NK-92 treated with Interleukin-12 subunit alpha and Interleukin-12 subunit beta, amount 100 ng/mL, for 24 hours (cell line): ENCODE measurements around the gene CYB561D2.

ENCODE experiments used
- DNase-seq: peaks from one replicate; lab custom pipeline; 2025; lab: John Stamatoyannopoulos, UW

CYB561D2 gene

DNA sequence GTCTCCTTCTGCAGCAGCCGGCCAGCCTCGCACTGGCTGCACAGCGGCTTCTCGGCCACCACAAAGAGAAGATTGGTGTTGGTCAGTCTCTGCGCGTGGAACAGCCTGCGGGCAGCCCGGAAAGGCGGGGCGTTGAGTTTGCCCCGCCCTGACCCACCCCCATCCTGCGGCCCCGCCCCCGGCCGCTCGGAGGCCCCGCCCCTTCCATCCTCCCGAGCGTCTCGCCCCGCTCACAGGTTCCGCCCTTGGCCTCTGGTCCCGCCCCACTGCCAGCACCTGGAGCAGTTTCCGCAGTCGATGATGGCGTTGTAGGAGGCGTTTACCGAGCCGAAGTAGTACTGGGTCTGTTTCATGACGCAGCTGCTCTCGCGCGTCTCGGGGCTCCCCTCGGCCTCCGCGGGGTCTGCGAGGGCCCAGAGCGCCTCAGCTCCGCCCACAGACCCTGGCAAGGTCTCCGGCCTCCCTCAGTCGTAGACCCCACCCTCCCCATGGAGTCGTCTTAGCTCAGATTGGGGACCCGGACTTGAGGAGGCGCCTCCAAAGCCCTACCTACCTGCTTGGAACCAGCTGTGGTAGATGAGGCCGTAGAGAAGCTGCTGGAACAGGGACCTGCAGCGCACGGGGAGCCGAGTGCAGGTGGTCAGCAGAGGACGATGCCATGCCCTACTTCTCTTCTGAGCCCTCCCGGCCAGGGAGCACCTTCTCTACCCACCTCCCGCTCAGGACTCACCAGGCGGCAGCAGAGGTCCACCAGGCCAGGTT, 14.6 kb downstream of the CYB561D2 start:
- no peak for DNase-seq

- DNase-seq = no peak
These were observed 15.2 kb downstream of the CYB561D2 start for GRCh38 chr3:50365842-50366220.

DNA sequence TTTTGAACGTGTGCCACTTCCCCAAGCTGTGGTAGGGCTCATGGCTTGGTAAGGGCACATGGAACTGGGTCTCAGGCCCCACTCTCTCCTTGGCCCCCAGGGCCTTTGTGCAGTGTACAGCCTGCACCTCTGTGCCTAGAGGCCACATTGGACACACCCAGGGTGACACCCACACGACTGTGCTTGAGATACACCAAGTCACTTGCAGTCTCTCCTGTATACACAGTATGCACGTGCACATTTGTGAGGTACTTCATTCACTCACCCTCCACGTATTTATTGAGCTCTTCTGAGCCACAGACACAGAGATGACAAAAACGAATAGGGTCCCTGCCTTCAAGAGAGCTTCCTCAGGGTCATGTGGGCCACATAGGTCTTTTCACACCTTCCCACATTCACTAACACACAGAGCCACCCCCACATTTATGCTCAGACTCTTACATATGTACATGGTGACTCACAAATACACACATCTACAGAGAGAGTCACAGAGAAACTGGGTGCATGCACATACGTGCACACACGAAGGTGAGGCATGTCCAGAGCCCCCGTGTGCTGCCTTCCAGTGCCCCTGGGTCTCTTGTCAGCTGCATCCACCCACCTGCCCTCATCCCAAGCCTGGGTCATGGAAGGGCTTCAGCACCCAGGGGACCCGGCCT, 18.5 kb downstream of the CYB561D2 start:
- no peak for DNase-seq

- DNase-seq = no peak
These were observed 19.9 kb downstream of the CYB561D2 start for GRCh38 chr3:50370594-50370993.

DNA sequence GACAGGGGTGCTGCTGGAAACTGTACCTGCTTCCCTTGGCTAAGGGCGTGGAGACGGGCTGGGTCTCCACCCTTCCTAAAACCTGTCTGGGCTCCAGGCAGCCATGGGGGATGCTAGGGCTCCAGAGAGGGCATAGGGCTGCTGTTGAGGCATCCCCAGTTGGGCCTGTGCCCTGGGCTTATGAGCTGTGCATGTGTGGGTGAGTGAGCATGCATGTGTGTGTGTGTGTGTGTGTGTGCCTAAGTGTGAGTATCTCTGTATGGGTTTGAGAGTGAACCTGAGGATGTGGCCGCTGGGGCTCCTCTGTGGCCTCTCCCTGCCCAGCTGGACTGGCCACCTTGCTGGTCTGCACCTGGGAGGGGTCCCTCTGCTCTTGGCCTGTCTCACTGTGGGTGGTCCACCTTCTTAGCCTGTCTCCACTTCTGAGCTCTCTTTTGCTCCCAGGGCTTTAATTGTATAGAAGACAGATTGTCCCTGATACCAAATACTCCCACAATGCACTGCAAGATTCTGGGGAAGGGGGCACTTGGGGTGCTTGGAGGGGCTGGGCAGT, 20.5 kb downstream of the CYB561D2 start:
- DNase-seq = no peak

DNA sequence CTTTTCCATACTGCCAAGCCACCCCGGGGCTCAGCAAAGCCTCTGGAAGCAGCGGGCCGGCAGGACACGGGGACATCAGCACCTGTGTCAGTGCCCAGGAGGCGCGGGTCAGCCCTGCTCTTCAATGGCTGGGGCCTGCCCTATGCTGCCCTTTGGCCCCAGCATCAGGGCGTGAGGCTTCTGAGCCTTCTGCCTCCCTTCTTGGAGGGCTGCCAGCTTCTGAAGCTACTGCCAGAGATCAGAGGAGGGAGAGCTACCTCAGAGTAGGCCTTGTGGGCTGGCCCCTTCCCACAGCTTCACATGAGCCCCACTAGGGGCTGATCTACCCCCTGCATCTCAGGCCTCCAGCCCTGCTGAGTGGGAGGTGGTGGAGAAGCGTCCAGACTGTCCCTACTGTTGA, 21.7 kb downstream of the CYB561D2 start:
- no peak for DNase-seq

DNA sequence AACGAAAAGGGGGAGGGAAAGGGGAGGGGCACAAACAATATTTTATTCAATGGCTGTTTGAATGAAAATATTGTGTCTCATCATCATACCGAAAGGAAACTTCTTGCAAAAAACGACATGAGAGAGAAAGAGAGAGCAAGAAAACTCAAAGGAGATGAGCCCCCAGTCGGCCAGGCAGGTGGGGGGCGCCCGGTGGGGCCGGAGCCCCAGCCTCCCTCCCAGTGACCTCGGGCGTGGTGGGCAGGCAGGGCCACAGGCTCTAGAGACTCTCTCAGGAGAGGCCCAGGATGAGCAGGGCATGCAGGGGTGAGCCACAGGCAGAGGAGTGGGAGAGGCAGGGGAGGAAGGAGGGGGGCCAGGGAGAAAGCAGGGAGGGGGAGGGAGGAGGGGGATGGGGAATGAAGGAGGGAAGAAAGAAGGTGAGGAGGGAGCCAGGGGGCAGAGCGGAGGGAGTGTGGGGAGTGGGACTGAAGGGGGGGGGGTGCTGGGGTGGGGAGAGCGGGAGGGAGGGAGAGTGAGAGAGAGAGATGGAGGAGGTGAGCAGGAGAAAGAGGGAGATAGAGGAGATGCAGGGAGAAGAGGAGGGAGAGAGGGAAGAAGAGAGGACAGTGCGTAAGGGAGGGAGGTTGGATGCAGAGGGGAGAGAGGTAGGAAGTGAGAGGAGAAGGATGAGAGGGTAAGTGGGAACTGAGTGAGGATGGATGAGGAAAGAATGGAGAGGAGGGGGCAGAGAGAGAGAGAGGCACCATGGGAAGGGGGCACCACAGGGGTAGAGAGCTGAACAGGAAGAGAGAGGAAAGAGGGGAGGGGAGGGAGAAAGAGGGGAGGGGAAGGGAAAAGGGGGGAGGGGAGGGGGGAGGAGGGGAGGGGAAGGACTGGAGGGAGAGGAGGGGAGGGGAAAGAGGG, 22.7 kb downstream of the CYB561D2 start:
- DNase-seq = no peak

GRCh38 chr3:50374363-50375257, 23.9 kb downstream of the CYB561D2 start:
- no peak for DNase-seq

- no peak for DNase-seq
These were observed 24.7 kb downstream of the CYB561D2 start for GRCh38 chr3:50375258-50375931.

- no peak for DNase-seq
These were observed 27.4 kb downstream of the CYB561D2 start for GRCh38 chr3:50378024-50378423.

- DNase-seq = no peak
These were observed 28.1 kb downstream of the CYB561D2 start for GRCh38 chr3:50378757-50379156.

DNA sequence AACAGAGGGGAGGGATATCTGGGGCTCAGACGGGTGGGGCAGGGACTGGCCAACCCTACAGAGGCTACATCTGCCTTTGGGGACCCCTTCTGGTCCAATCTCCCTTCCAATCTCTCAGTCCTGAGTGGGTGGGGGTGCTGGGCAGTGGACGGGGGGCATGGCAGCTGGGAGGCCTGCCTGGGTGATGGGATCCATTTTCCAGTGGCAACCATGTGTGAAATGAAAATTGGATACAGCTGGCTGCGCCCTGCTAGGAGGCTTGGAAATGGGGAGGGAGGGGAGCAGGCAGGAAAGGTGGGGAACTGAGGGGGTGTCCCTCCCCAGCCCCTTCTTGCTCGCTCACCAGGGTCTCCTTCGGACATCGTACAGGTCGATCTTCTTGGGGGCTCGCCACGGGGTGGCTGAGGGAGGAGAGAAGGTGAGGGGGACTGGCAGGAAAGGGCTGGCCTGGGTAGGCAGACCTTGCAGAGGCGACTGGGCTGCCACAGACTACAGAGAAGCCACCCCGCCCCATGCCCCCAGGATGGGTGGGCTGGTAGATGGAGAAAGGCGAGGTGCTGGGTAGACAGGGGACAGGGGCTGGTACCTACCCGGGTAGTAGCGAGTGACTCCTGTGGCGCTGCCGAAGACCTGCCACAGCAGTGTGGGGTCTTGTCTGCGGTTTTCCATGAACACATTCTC, 29.9 kb downstream of the CYB561D2 start:
- no peak for DNase-seq

DNA sequence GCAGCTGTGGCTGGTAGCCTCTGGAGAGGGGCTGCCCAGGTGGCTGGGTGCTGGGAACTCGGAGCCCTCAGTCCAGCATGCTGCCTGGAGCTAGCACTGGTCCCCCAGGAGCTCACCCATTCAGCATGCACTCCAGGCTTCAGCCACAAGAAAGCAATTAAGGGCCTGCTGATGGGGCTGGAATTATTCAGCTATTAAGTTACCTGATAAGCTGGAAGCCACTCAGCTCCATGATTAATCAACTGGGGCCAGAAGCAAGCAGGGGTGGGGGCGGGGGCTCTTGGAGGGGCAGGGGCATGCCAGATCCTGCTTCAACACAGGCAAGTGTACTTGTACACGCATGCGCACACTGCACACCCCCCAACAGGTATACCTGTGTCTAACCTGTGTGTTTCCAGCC, 30.7 kb downstream of the CYB561D2 start:
- no peak for DNase-seq

DNA sequence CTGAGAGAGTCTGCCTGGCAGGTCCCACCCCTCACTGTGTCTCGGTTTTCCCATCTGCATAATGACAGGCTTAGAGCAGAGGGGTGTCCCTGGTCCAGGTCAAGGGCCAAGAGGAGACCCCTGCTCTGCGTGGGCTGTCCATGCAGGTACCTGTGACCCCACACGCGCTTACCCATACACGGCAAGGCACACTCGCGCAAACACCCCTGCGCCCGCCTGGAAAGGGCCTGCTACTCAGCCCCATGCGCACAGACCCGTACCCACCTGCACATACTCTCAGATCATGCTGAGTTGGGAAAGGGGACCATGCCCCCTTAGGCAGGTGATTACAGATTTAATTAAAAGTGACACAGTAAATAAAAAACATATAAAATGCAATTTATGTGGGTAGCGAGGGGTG, 32.1 kb downstream of the CYB561D2 start:
- DNase-seq = no peak

GRCh38 chr3:50383750-50384149, 33.1 kb downstream of the CYB561D2 start:
- no peak for DNase-seq

GRCh38 chr3:50385754-50386153, 35.1 kb downstream of the CYB561D2 start:
- DNase-seq = no peak

GRCh38 chr3:50388016-50388719, 37.5 kb downstream of the CYB561D2 start:
- no peak for DNase-seq

DNA sequence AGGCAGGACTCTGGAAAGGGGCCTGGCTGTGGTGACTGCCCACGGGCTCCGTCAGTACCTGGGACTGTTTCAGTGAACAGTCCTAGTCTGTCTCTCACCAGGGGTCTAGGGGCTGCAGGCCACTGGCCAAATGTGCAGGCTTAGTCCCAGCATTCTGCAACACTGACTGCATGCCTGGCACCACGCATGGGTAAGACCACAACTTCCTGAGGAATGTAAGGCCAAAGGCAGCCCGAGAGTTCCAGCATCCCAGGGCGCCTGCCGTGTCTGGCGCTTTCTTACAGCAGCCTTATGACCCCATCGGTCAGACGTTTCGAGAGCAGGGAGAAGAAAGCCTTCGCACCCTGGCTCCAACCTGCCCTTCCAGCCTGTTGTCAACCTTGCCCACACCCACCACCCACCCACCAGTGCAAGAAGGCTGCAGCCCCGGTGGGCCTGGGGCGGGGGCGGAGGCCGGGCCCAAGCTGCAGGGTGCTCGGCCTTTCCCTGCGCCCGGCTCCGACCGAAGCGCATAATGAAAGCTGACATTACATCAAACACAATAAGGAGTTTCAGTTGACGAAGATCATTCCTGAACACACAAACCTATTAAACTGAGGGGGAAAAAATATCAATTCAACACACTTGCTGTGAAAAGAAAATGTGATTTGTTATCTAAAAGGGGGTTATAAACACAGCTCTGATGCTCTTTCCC, 38.2 kb downstream of the CYB561D2 start:
- DNase-seq = no peak

DNA sequence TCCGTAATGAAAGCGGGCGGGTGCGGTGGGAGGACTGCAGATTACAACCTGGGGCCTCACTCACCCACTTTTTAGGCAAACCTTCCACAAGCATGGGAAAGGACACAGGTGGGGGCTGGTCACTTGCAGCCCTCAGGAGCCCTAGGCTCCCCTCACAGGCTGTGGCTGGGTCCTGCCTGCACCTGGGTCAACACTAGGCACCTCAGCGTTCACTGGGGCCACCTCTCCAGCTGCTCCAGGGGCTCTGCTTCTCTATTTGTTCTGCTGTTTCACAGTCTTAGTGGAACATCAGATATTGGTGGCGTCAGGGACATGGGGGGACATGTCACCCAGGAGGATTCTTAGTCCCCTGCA, 38.7 kb downstream of the CYB561D2 start:
- DNase-seq = no peak
